Stimulated activated CD8-positive, alpha-beta memory T cell treated with anti-CD3 and anti-CD28 coated beads, Interleukin-12 subunit alpha, Interleukin-12 subunit beta, amount 100 ng/mL, for 24 hours (primary cell): ENCODE measurements around the gene GJE1.
A peak's percentile ranks its signal among the peaks of the same experiment; 100 is the strongest.
"Not testable (repeated sequence)": the region's sequence is repeated elsewhere in the genome, so short reads cannot be mapped to it uniquely, and the experiment has no call there.

Experiments used
- DNase-seq: peaks from one replicate; pipeline ENCODE4 v3.0.0-alpha.2; 2020; ENCODE audit errors: extremely low read depth

GJE1 gene, protein sequence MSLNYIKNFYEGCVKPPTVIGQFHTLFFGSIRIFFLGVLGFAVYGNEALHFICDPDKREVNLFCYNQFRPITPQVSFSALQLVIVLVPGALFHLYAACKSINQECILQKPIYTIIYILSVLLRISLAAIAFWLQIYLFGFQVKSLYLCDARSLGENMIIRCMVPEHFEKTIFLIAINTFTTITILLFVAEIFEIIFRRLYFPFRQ

DNA sequence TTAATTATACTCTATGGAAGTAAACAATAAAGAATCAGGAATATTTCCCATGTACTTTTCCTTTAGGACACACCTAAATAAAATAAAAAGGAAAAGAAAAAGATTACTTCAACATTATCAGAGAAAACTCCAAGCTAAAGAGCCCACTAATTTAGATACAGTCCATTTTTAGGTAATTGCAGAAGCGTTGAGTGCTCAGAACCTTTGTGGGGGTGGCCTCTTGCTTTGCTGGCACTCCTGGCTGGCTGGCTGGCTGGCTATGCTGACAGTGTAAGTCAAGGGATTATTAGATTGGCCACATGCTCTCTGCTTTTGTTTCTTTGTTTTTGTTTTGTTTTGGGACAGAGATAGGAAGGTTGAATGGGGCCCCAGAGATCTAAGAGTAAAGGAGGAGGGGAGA, at the start of gene GJE1:
Gene GJE1, plus strand, starts transcription at position 301 of the 400 bp plus-strand sequence. CDS start 234 bp downstream, outside the sequence.
- no peak for DNase-seq

DNA sequence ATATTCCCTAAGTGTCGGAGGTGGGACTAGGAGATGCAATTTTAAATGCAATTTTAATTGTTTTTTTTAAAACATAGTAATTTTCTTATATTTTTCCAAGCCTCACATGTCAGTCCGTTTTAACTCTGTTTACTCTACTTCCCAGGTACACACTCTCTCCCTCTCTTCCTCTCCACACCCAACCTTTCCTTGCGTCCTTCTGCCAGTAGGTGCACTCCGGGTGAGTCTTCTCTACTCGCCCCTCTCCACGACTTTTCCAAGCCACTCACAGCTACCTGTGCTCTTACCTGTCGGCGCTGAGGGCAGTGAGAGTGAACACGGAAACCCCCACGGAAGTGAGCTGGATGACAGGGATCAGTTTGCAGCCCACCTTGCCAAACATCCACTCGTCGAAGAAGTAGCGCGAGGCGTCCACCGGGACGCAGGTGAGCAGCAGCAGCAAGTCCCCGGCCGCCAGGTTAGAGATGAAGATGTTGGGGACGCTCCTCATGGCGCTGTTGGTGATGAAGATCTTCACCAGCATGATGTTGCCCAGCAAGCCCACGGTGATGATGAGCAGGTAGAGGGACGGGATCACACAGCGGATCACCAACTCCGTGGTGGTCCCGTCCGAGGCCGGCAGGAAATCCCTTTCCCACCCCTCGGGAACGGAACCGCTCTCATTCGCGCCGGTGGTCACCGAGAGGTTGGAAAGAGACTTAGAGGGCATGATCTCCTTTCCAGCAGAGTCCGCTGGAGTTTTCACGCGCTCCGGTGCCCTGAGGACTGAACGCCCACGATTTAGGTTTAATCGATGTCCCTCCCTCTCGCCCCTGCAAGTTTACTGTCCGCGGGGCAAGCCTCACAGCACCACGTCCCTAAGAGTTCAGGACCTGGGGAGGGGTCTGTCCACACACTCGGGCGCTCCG, 44.5 kb upstream of the GJE1 start:
- DNase-seq: no peak

DNA sequence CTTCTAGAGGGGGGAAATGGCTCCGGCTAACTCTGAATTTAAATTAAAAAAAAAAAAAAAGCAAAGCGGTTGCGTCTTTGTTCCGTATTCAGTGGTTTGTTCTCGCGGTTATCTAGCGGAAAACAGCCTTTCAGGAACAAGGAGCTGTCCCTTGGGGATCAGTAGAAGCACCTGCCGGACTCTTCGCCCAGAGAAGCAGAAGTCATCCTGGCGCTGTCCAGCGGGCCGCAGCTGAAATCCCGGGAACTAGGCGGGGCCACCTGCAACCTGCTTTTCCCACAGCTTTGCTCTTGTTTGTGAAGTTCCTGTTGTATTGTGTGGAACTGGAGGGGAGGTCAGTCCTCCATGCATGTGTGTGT, 43.9 kb upstream of the GJE1 start:
- DNase-seq: no peak

DNA sequence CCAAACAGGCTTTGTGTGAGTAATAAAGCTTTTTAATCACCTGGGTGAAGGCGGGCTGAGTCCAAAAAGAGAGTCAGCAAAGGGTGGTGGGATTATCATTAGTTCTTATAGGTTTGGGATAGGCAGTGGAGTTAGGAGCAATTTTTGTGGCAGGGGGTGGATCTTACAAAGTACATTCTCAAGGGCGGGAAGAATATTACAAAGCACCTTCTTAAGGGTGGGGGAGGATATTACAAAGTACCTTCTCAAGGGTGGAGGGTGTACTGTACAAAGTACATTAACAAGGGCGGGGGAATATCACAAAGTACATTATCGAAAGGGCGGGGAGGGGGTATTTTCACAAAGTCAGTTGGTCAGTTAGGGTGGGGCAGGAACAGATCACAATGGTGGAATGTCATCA, 27.9 kb upstream of the GJE1 start:
- not testable (repeated sequence) for DNase-seq

DNA sequence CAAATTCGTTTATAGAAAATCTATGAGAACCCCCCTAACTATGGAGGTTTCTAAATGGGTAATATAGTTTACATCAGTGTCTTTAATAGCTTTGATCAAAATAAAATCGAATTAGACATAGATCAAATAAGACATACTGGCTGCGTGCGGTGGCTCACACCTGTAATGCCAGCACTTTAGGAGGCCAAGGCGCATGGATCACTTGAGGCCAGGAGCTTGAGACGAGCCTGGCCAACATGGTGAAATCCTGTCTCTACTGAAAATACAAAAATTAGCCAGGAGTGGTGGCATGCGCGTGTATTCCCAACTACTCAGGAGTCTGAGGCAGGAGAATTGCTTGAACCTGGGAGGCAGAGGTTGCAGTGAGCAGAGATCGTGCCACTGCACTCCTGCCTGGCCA, 21.9 kb upstream of the GJE1 start:
- not testable (repeated sequence) for DNase-seq

DNA sequence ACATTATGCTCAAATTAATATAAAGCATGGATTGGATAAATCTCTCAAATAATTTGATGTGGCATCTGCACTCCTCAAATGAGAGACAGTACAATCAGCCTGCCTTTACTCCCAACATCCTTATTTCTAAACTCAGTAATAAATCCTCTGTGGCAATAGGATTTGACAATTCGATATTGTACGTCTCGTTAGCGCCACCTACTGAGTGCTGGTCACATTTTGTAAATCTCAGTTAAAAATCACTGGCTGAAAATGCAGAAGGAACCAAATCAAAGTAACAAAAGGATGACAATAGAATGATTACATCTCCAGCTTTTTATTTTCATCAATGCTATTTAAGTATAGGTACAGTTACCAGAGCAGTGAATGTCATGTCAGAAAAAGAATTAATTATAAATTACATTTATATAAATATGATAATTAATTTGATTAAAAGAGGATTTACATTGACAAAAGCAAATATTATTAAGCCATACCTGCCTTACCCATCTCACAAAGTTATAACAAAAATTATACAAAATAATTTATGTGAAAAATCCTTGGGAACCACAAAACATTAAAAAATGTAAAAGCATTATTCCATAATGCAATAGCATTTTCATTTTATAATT, 20.2 kb upstream of the GJE1 start:
- DNase-seq: peak; percentile 21

DNA sequence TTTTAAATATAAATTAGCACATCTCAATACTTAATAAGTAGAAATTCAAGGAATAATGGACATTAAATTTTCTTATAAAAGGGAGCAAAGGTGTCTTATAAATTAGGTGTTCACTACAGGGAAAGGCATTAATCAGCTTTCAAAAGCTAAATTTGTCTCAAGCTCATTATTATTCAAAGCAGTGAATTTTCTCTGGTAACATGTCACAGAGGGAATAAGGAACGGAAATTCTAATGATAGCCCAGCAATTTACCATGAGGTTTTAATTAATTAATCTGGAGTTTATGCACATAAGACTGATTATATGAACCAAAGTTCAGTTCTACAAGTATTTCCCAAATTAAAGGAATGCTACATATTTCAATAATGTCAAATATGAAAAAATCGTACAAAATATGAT, 15.4 kb upstream of the GJE1 start:
- DNase-seq: no peak

DNA sequence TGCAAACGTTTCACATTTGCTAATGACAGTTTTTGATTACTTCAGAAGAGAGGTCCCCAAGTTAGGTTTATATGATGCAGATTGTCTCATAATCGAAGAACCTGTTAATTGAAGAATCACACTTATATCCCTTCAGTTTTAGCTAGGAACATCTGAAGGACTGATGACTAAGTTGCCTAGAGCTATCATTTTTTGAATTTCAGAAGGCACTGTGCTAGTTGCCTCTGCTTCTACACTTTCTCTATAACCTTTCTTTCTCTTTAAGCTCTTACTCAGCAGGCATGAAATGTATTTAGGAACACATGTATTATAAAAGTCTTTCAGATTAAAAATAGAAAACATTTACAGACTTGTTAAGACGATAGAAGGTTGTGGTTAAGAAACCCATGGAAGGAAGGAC, 14.4 kb upstream of the GJE1 start:
- no peak for DNase-seq

DNA sequence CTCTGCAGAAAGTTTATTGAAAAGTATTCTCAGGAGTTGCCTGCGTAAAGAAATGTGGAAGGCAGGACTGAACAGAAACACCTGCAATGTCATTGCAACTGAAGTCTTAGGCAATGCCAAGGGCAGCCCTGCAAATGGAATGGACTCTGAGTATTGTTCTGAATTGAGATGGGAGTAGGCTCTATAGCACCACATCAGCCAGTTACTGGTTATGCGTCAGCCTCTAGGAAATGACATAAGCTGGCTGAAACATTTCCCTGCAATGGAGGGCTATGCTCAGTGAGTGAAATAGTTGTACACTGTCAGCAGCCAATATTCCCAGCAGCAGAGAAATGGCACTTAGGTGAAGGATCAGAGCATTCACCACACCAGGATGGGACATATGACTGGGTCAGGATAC, 13.8 kb upstream of the GJE1 start:
- DNase-seq: no peak

DNA sequence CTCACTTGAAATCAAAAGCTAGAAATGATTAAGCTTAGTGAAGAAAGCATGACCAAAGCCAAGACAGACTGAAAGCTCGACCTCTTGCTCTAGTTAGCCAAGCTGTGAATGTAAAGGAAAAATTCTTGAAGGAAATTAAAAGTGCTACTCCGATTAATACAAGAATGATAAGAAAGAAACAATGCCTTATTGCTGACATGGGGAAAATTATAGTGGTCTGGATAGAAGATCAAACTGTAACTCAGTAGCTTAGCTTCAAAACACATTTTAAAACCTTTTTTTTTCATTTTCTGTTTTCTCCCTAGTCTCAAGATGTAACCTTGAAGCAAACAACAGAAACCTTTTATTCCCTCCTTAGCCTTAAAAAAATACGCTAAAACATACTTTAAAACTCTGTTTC, 11.4 kb upstream of the GJE1 start:
- no peak for DNase-seq

DNA sequence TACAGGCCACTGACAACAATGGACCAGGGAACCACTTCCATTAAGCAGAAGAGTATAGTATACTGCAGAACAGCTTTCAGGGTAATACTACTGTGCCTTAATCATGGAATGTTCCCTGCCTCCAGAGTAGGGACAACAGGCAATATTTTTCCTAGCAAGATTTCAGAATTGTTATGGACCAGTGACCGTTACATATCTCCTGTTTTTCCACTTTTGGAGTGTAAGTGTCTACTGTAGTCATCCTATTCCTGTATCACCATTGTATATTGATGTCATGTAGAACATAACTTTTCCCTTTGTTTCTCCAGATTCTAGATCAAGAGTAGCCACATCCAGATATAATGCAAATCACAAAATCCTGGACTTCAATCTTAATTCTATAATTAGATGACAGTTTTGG, 1.9 kb upstream of the GJE1 start:
- DNase-seq: no peak

DNA sequence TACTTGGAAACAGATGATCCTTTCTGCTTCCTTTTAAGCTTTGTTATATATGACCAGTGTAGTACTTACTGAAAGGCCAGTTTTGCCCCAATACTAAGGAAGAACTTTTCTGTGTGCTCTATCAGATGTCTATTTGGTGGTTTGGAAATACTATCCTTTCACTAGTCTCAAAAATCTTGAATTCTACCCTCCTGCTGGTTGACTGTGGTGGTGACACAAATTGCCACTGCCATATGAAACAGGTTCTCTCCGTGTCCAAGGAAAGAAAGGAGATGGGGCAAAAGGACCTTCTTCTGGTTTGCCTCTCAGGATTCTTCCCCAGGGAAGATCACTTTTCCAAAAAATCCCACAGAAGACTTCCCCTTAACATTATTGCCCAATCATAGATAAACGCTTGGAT, 6.2 kb downstream of the GJE1 start:
- no peak for DNase-seq

DNA sequence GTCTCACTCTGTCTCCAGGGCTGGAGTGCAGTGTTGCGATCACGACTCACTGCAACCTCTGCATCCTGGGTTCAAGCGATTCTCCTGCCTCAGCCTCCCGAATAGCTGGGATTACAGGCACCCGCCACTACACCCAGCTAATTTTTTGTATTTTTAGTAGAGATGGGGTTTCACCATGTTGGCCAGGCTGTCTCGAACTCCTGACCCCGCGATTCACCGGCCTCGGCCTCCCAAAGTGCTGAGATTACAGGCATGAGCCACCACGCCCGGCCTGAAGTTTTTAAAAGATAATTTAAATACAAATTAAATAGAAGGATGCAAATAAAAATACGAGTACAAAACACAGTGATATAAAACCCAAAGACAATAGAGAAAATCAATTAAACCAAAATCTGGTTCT, 8.8 kb downstream of the GJE1 start:
- DNase-seq: not testable (repeated sequence)

DNA sequence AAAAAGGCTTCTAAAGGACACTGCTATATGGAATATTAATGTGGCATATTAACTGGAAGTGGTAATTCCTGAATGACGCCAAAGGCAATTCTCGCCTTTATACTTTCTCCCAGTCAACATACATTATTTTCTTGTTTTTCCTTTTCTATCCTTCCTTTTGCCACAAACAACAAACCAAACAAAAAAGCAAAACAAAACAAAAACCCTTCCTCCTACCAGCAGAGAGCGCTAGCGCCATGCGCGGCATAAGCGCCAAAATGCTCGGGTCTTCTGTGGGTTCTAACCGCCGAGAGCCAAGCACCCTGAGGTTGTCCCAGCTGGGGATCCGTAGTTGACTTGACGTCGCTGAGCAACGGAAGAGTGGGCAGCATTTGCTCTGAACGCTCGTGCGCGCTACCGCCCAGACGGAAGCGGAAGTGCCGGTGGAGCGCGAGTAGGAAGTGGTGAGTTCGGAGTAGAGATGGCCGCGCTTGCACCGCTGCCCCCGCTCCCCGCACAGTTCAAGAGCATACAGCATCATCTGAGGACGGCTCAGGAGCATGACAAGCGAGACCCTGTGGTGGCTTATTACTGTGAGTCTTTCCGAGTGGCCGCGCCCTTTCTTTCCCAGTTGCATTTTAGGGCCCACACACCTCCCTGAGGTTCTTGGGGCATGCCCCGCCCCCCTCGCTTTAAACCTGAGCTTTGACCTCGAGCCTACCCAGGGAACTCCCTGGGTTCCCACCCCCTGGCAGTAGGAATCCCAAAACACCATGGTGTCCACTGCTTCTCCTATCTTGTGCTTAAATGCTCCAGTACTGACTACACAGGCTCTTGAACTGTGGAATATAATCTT, 14.3 kb downstream of the GJE1 start, which contains the start of the genes NMBR and VTA1:
Gene NMBR, minus strand, starts transcription at position 295 of the 835 bp plus-strand sequence. CDS start 58,464 bp downstream, outside the sequence.
Gene VTA1, plus strand, starts transcription at position 436 of the 835 bp plus-strand sequence. Its CDS starts 25 bp downstream, at position 461.
- peak; percentile 90 for DNase-seq

DNA sequence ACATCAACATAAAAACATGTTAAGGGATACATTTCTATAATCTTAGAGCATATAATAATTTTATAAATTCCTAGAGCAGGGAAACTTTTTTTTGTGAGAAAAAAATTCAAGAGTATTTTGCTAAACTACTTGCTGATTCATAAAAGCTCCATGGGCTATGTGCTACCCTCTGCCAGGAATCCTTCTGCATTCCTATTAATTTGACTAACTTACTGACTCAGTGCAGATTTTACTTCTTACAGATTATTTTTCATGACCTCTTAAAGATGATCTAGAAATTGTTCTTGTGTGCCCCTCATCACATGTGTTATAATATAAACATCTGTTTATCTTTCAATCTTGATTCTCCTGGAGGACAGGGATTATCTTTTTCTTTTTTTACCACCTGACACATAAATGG, 20.0 kb downstream of the GJE1 start:
- no peak for DNase-seq

DNA sequence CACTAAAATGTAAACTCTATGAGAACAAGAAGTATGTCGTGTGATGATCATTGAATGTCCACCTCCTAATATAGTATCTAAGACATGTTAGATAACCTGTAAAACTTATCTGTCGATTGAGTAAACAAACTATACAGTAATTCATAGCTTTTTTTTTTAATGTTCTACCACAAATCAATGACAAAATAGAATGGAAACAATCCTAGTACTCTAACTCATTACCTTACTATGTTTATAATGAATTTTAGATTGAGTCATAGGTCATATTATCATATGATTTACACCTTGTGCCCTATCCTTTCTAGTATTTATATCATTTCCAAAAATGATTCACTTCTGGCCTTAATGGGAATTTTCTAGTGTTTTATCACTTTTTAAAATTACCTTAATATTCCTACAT, 20.5 kb downstream of the GJE1 start:
- no peak for DNase-seq

DNA sequence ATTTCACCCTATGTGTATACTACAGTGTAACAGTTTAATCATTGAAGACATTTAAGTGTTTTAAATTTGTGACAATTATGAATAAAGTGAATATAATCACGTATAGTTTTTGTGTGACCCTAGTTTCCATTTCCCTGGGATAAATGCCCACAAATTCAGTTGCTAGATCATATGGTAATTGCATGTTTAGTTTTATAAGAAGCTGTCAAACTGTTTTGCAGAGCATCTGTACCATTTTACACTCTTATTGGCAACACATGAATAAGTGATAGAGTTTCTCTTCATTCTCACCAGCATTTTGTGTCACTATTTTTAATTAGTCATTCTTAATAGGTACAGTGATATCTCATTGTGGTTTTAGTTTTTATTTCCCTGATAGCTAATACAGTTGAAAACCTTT, 21.6 kb downstream of the GJE1 start:
- DNase-seq: no peak

DNA sequence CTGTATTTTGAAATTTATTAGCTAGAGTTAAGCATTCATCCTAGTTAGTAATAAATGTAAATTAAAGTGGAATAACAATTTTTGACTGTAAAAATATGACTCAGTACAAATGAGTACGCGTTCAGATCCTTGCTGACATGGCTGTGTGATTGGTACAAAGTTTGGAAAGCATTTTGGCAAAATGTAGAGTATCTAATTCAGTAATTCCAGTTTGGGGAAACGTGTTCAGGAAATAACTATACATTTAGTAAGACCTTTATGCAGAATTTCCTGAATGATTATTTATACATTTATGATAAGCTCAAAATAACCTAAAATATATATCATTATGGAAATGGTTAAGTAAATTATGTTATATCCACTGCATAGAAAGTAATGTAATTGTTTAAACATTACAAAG, 22.4 kb downstream of the GJE1 start:
- no peak for DNase-seq

DNA sequence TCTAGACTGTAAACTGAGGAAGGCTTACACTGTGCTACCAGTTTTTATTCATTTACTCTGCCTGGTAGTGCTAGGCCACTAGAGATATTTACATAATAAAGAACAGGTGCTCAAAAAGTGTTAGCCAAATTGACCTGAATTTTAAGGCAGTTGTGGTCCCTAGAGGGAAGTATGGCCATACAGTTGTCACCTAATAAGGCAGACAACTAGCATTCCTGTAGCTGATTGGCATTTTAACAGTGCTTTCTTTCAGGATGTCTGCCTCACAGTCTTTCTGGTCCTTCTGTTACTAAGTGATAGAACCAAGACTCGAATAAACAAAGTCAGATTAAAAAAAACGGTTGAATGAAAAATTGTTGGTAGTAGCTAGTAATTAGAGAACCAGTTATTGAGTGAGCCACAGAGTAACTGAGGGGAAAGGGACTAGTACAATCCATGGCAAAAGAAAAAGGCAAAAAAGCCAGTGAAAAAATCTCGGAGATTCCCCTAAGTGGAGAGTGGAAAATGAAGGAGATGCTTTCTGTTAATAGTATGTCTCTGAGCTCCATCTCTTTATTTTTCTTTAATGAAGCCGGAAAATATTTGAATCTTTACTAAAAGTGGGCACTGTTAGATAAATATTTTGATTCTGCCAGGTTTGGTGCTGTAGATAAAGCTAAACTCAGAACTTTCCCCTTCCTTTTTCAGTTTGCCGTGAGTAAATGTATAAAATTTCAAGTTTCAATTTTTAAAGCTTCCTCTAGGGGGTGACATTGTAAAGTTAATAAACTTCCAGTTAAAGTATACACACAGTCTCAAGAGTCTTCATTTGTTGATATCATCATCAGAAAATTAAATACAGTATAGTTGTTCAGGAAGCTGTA, 23.4 kb downstream of the GJE1 start:
- DNase-seq: no peak

DNA sequence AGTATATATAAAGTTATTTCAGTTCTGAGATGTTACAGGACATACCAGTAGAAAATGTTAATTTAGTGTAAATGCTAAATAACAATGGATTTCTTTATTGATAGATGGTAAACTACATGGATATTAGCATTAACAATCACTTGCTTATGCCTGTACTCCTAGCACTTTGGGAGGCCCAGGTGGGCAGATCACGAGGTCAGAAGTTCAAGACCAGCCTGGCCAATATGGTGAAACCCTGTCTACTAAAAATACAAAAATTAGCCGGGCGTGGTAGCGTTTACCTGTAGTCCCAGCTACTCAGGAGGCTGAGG, 24.0 kb downstream of the GJE1 start:
- not testable (repeated sequence) for DNase-seq

DNA sequence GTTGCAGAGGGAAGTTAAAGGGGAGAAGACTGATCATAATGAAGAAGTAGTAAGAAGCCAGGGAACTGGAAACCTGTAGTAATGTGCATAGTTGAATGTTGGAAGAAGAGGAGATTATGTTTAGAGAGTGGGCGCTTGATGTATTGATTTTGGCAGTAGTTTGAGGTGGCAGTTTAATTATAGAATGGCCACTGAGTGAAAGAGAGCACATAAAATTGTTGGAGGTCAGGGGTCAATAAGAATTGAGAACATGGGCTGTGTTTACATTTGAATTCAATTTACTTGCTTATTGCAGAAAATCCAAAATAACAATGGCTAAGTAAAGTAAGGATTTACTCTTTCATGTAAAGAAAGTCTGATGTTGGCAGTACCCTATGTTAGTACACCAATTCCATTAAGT, 30.1 kb downstream of the GJE1 start:
- DNase-seq: no peak
